ENCODE data around the gene FAM193A.
A peak's percentile ranks its signal among the peaks of the same experiment; 100 is the strongest.
"Not testable (repeated sequence)": the region's sequence is repeated elsewhere in the genome, so short reads cannot be mapped to it uniquely, and the experiment has no call there.

FAM193A gene

DNA sequence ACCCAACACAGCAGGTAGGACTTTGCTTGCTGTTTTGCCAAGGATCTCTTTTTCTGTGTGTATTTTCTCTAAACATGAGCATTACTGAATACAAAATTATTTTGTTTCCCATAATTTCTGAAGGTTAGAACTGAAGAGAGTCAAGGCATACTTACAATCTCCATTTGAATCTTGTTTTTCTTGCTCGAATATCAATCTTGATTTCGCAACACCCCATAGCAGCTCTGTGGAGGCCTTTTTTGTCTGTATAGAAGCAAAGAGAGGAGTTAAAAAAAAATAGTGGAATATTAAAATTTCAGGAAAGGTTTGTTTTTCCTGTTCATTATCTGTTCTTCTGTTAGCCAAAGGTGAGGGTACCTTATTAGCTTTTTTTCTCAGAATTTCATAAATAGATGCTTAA, 126.8 kb downstream of the FAM193A start:
- no peak overlapping the region for H3K27ac ChIP-seq
- TF ChIP-seq, protein P1, sequence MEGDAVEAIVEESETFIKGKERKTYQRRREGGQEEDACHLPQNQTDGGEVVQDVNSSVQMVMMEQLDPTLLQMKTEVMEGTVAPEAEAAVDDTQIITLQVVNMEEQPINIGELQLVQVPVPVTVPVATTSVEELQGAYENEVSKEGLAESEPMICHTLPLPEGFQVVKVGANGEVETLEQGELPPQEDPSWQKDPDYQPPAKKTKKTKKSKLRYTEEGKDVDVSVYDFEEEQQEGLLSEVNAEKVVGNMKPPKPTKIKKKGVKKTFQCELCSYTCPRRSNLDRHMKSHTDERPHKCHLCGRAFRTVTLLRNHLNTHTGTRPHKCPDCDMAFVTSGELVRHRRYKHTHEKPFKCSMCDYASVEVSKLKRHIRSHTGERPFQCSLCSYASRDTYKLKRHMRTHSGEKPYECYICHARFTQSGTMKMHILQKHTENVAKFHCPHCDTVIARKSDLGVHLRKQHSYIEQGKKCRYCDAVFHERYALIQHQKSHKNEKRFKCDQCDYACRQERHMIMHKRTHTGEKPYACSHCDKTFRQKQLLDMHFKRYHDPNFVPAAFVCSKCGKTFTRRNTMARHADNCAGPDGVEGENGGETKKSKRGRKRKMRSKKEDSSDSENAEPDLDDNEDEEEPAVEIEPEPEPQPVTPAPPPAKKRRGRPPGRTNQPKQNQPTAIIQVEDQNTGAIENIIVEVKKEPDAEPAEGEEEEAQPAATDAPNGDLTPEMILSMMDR (IDR thresholded peaks at IDR 0.05) = no peak
- TF ChIP-seq ZFX (IDR thresholded peaks at IDR 0.05; ENCODE audit: borderline replicate concordance) = no peak

DNA sequence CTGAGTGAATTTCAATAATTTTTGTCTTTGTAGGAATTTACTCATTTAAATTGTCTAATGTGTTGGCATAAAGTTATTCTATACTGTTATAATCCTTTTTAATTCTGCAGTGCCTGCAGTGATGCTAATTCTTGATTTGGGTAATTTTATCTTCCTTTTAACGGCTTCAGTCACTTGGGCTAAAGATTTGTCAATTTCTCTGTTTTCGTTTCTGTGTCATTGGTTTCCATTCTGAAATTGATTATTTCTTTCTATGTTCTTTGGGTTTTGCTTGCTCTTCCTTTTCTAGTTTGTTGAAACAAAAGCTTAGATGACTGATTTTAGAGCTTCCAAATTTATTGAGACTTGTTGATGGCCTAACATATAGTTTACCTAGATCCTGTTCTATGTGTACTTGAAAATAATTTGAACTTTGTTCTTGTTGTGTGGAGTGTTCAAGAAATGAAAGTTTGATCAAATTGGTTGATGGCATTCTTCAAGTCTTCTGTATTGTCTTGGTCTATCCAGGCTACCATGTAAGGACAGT, 130.3 kb downstream of the FAM193A start:
- H3K27ac ChIP-seq = no peak overlapping the region
- TF ChIP-seq, protein P1 (IDR thresholded peaks at IDR 0.05) = no peak
- no peak for TF ChIP-seq ZFX (IDR thresholded peaks at IDR 0.05; ENCODE audit: borderline replicate concordance)

DNA sequence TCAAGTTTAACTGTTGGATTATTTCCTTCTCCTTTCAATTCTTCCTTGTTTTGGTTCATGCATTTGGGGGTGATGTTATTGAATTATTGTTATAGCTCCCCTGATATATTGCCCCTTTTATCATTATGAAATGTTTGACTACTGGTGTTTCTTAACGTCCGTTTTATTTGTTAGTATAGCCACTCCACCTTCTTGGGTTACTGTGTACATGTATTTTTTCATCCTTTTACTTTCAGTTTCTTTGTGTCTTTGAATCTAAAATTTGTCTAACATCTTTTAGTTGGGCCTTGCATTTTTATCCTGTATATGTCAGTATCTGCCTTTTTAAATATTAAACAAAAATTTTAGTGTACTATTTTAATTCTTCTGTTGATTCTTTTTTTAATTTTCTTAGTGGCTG, 131.0 kb downstream of the FAM193A start:
- TF ChIP-seq ZFX (IDR thresholded peaks at IDR 0.05; ENCODE audit: borderline replicate concordance) = no peak
- TF ChIP-seq, protein P1 (IDR thresholded peaks at IDR 0.05) = no peak
- H3K27ac ChIP-seq = no peak overlapping the region

DNA sequence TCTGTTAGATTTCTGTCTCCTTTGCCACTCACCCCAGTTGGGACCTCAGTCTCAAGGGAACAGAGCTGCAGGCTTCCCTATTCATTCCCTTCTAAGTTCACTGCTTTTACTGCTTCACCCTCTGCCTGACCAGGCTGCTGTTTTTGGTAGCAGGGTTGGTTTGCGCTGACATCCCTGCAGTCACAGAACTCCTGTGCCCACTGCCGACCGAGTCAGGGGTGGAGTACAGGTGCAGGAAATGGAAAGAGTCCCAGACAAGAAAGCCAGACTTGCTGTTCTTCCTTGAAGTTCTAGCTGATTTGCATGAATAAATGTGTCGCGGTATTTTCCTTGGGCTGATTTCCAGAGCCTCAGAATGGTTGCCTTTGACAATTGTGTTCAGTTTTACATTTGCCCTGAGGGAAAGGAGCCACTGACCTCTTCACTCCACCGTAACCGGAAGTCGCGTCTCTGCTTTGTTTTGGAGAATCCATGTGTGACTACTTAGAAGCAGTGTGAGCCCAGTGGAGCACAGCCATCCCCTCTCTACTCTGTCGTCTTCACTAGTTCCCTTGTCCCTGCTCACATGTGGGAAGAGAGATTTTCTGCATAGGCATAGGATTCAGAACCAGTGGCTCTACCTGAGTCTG, 134.9 kb downstream of the FAM193A start:
- no peak for TF ChIP-seq ZFX (IDR thresholded peaks at IDR 0.05; ENCODE audit: borderline replicate concordance)
- TF ChIP-seq, protein P1 (IDR thresholded peaks at IDR 0.05) = no peak
- H3K27ac ChIP-seq = peak overlapping the region; percentile 49

DNA sequence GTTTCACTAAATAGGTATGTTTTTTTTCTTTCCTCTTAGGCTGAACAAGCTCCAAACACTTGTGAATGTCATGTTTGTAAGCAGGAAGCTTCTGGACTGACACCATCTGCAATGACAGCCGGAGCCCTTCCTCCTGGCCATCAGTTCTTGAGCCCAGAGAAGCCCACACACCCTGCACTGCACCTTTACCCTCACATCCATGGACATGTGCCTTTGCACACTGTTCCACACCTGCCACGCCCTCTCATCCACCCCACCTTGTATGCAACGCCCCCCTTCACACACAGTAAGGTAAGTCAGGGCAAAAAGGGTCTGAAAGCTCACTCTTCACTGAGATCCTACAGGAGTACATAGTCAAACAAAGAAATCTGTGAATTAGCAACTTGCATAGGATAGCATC, 135.6 kb downstream of the FAM193A start:
- TF ChIP-seq, protein P1 (IDR thresholded peaks at IDR 0.05) = no peak
- no peak for TF ChIP-seq ZFX (IDR thresholded peaks at IDR 0.05; ENCODE audit: borderline replicate concordance)
- H3K27ac ChIP-seq = peak overlapping the region; percentile 49; the same call in 1 of the 2 replicates

DNA sequence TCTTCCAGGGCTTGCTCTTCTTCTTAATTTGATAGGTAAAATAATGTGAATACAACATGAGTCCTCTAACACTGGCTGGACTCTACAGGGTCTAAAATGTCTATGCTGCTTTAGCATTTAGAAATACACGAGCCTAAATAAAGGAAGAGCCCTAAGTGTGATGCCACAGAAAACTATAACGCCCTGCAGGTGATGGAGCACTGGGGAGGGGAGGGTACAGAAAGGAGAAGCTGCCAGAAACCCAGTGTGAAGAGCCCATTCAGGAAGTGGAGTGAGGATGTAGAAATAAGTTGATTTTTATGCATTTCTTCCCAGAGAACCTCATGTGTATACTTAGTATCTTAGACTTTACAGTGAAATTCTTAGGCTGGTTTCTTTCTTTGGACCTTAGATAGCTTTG, 136.3 kb downstream of the FAM193A start:
- no peak for TF ChIP-seq ZFX (IDR thresholded peaks at IDR 0.05; ENCODE audit: borderline replicate concordance)
- TF ChIP-seq, protein P1 (IDR thresholded peaks at IDR 0.05) = no peak
- no peak overlapping the region for H3K27ac ChIP-seq

DNA sequence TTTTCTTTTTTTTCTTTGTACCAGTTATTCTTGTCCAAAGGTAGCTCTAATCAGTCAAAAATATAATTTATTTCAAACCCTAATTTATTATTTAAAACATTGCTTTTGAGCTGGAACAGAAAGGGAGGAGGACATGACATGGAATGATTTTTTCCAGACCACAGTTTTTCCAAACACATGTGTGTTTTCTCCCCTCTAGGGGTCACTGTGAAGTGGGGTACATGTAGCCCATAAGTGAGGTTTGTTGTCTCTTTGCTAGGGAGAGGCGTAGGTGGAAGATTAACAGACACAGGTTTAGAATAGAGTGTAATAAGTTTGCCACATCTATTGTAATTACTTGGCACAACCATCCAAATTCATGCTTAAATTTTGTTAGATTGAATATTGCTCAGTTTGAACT, 136.7 kb downstream of the FAM193A start:
- no peak for TF ChIP-seq ZFX (IDR thresholded peaks at IDR 0.05; ENCODE audit: borderline replicate concordance)
- TF ChIP-seq, protein P1 (IDR thresholded peaks at IDR 0.05) = 0 out of 2 replicates have a peak, but pooled peaks have one; percentile 14
- no peak overlapping the region for H3K27ac ChIP-seq

DNA sequence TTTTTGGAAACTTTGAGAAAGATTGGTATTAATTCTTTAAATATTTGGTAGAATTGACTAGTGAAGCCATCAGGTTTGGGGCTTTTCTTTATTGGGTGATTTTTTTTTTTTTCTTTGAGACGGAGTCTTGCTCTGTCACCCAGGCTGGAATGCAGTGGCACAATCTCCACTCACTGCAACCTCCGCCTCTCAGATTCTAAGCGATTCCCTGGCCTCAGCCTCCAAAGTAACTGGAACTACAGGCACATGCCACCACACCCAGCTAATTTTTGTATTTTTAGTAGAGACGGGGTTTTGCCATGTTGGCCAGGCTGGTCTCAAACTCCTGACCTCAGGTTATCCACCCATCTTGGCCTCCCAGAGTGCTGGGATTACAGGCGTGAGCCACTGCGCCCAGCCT, 143.3 kb downstream of the FAM193A start:
- not testable (repeated sequence) for H3K27ac ChIP-seq
